HEK293T (cell line): ENCODE results near the gene AKR1B15.

Experiments used
- ARNT ChIP-seq: fragments of 450-650 bp; IDR thresholded peaks from 2 replicates; pipeline ENCODE4 v1.6.1; 2017; ENCODE audit warnings: mild to moderate bottlenecking
- ELF4 ChIP-seq: fragments of 450-650 bp; IDR thresholded peaks from 2 replicates; pipeline ENCODE4 v1.6.1; 2017; ENCODE audit warnings: antibody characterized with exemption
- FOXA1 ChIP-seq: fragments of 450-650 bp; IDR thresholded peaks from 2 replicates; pipeline ENCODE4 v1.6.1; 2016; ENCODE audit warnings: mild to moderate bottlenecking
- FOXK2 ChIP-seq: fragments of 450-650 bp; IDR thresholded peaks from 2 replicates; pipeline ENCODE4 v1.6.1; 2016; ENCODE audit warnings: mild to moderate bottlenecking
- HDGF ChIP-seq: fragments of 450-650 bp; IDR thresholded peaks from 2 replicates; pipeline ENCODE4 v1.6.1; 2017; ENCODE audit warnings: antibody characterized with exemption, borderline replicate concordance
- NFRKB ChIP-seq: fragments of 450-650 bp; IDR thresholded peaks from 2 replicates; pipeline ENCODE4 v1.6.1; 2016; ENCODE audit warnings: mild to moderate bottlenecking, moderate library complexity
- SP1 ChIP-seq: fragments of 450-650 bp; IDR thresholded peaks from 2 replicates; pipeline ENCODE4 v1.6.1; 2017

GRCh38 chr7:134567368-134567767, 18.5 kb downstream of the AKR1B15 start:
- no peak for TF ChIP-seq NFRKB
- TF ChIP-seq ELF4, result no peak
- TF ChIP-seq ARNT, result no peak
- TF ChIP-seq FOXA1, result no peak
- no peak for TF ChIP-seq FOXK2
- no peak for TF ChIP-seq HDGF
- no peak for TF ChIP-seq SP1
